ENCODE measurements around the gene TMEM270.
"Not testable (repeated sequence)": the region's sequence is repeated elsewhere in the genome, so short reads cannot be mapped to it uniquely, and the experiment has no call there.

The TMEM270 gene, protein sequence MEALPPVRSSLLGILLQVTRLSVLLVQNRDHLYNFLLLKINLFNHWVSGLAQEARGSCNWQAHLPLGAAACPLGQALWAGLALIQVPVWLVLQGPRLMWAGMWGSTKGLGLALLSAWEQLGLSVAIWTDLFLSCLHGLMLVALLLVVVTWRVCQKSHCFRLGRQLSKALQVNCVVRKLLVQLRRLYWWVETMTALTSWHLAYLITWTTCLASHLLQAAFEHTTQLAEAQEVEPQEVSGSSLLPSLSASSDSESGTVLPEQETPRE

DNA sequence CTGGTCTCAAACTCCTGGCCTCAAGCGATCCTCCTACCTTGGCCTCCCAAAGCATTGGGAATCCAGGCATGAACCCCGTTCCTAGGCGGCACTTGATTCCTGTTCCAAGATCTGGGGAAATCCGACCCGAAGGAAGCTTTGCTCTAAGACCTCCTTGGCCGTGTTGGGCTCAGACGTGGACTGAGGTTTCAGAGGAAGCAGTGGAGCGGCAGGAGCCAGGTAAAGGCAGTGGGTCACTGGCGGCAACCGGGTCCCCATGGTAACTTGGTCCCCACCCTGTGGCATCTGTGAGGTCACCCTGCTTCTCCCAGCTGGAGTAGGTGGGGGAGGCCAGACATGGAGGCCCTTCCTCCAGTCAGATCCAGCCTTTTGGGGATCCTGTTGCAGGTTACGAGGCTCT lies at the start of gene TMEM270:
TSS of gene TMEM270 (plus strand) at position 301 of the 400 bp plus-strand sequence. CDS start at position 337, 36 bp downstream.
- no peak for DNase-seq (ENCODE audit: low read depth in 4 of 4, low spot score in 1 of 4)

DNA sequence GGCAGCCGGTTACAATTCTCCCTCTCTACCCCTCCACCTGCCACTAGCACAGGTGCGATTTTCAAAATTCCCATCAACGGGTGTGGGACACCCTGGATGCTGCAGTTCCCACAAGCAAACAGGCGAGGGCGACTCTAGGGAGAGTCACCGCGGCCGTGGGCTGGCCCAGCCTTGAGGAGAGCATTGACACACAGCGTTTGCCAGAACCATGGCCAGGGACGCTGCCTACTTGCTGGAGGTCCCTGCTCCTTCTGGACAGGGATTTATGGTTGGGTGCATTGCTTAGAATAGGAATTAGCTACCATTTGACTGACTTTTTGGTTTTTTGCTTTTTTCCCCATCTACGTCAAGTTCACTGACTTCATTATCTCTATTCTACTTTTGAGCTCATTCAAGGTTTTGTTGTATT lies 49.2 kb upstream of the TMEM270 start:
- peak; percentile 11 to 38 (median 27) for DNase-seq (ENCODE audit: low read depth in 4 of 4, low spot score in 1 of 4)

DNA sequence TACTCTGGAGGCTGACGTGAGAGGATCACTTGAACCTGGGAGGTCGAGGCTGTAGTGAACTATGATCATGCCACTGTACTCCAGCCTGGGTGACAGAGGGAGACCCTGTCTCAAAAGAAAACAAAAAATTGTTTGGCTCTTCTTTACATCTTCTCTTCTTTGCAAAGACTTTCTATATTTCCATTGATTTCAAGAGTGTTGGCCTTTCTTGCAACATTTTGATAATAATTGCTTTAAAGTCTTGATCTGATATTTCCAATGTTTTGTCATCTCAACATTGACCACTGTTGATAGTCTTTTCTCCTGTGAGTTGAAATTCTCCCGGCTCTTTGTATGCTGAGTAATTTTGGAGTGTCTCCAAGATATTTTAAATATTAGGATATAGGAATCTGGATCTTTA lies 48.0 kb upstream of the TMEM270 start:
- no peak for DNase-seq (ENCODE audit: low read depth in 4 of 4, low spot score in 1 of 4)

DNA sequence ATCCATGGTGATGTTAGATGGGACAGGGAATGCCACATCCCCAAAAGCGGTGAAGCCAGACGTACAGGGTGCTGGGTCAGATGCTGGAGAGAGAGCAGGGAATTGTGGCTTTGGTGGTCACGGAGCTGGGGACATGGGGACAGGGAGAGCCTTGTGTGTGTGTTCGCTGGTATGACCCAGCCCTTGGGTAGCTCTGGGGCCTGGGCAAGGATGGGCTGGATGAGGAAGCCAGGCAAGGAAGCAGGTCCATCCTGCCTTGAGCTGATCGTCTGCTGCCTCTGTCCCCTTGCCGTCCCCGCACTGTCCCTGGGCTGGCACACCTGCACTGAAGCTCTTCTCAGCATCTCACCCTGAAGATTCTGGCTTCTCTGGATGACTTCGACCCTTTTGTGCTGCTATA lies 45.5 kb upstream of the TMEM270 start:
- no peak for DNase-seq (ENCODE audit: low read depth in 4 of 4, low spot score in 1 of 4)

DNA sequence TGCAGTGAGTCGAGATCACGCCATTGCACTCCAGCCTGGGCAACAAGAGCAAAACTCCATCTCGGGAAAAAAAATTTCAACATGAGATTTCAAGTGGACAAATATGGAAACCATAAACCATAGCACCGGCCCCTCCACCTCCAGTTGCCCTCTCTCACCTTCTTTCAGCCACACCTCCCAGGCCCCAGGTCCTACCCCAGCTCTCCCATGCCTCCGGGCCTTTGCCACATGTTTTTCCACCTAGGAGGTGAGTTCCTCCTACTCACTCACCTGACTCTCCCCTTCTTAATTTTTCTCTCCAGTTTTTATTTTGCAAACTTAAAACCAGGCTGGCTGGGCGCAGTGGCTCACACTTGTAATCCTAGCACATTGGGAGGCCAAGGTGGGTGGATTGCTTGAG lies 43.8 kb upstream of the TMEM270 start:
- no peak for DNase-seq (ENCODE audit: low read depth in 4 of 4, low spot score in 1 of 4)

DNA sequence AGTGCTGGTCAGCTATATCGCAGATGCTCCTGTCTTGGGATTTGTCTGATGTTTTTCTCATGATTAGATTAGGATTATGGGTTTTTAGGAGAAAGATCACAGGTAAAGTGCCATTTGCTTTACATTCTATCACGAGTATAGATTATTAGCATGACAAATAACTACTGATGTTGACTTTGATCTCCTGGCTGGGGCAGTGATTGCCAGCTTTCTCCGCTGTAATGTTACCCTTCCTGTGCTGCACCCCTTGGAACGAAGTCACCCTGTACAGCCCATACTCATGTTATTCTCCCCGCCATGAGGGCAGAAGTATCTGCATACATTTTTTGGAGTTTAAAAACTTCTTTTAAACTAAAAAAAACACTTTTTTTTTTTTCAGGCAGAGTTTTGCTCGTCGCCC lies 40.9 kb upstream of the TMEM270 start:
- DNase-seq (ENCODE audit: low read depth in 4 of 4, low spot score in 1 of 4) = no peak

DNA sequence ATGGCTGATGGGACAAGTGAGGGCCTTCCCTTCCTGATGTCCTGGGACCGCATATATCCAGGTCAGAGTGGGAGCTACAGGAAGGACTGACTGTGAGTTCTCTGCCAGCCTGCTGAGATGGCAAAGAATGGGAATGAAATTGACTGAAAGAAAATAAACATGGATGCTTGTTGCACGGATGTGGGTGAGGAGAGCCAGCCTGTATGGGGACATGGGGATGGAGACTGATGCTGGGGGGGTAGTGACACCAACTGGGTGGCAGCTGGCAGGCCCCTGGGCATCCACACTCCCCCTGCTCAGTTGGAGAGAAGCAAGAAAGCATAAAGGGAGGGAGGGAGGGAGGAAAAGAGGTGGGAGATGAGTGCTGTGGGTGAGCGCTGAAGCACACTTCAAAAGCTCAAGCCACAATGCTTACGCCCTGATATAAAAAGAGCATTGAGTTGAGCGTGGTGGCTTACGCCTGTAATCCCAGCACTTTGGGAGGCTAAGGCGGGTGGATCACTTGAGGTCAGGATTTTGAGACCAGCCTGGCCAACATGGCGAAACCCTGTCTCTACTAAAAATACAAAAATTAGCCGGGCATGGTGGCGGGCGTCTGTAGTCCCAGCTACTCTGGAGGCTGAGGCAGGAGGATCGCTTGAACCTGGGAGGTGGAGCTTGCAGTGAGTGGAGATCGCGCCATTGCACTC lies 39.2 kb upstream of the TMEM270 start:
- not testable (repeated sequence) for DNase-seq (ENCODE audit: low read depth in 4 of 4, low spot score in 1 of 4)

DNA sequence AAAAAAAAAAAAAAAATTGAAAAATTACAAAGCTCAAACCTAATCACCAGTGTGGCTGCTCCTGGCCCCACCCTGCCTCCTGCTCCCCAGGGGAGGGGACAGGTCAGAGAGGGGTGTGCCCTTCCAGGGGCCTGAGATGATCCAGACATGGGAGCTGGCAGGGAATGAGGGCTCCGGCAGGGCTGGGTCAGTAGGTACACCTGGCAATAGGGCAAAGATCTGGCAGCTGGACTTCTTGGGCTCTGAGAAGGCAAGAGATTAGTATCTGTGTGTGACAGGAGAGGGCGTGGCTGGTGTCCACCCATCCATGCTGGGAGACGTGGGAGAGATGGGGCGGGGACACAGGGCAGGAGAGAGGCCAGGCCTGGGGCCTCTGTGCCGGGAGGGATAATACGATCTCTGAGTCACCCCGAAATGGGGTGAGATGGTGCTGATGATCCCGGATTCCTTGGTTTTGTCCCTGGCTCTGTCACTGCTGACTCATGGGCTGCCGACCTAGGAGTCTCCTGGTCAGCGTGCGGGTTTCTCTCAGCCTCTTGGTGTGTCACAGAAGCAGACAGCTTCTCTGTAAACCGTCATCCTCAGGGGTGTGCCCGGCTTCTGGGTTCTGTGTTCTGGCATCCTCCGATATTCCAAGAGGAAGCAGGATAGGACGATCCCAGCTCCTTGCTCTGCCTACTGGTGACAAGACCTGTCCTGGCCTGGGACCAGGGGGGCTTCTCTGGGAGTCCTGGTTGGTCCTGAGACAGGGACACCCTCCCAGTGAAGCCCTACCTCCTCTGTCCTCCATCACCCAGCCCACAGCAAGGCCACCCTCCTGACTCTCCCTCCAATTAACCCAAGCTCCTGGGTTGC lies 38.4 kb upstream of the TMEM270 start:
- DNase-seq (ENCODE audit: low read depth in 4 of 4, low spot score in 1 of 4) = no peak

DNA sequence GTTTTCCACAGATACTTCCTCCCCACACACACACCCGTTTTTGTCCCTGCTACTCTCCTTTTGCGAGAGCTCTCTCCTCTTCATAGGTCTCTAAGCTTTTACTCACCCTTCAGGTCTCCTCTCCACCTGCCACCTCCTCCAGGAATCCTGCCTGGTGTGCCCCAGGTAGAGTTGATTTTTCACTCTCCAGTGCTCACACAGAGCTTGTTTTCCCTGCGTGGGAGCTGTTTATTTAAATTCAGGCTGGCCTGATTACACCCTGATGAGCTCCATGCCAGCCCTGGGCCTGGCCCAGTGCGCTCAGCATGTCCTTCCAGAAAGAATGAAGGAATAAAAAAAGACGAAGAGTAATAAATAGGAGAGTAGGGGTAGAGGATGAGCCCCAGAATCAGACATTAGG lies 37.7 kb upstream of the TMEM270 start:
- no peak for DNase-seq (ENCODE audit: low read depth in 4 of 4, low spot score in 1 of 4)

DNA sequence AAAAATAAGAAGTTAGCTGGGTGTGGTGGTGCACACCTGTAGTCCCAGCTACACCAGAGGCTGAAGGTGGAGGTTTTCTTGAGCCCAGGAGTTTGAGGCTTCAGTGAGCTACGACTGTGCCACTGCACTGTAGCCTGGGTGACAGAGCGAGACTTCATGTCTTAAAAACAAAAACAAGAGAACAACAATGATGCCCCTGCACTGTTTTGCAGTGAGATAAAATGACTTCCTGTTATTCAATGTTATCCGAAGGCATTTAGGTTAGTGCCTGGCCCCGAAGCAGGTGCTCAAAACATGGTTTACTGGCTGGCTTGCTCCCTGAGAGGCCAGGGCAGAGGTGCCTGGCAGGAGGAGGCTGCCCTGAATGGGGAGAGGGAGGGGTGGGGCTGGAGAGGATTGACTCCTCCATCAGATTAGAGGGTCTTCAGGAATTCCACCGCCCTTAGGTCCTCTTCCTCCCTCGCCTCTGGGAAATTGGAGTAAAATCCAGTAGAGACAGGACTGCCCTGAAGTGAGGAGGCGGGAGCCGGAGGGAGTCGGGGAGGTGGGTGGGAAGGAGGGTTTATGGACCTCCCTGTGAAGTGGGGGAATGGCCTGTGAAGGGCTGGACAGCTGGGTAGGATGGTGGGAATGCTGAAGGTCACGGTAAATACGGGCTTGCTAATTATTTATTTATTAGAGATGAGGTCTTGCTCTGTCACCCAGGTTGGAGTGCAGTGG lies 36.9 kb upstream of the TMEM270 start:
- DNase-seq (ENCODE audit: low read depth in 4 of 4, low spot score in 1 of 4) = no peak

DNA sequence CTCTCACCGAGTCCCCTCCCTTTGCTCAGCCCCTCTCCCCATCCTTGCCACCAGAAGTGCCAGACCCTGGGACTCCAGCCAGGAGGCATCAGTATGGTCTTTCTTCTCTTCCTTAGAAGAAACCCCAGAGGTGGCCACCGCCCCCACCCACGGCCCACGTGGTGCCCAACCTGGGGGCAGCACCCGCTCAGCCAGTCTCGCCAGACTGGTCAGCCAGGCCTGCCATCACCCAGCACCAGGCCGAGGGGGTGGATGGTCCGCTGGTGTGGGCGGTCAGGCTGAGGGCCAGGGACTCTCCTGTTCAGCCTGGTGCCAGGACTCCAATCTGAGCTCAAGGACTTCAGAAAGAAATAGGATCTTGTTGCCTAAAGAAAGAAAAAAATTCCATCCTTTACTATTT lies 36.0 kb upstream of the TMEM270 start:
- no peak for DNase-seq (ENCODE audit: low read depth in 4 of 4, low spot score in 1 of 4)

DNA sequence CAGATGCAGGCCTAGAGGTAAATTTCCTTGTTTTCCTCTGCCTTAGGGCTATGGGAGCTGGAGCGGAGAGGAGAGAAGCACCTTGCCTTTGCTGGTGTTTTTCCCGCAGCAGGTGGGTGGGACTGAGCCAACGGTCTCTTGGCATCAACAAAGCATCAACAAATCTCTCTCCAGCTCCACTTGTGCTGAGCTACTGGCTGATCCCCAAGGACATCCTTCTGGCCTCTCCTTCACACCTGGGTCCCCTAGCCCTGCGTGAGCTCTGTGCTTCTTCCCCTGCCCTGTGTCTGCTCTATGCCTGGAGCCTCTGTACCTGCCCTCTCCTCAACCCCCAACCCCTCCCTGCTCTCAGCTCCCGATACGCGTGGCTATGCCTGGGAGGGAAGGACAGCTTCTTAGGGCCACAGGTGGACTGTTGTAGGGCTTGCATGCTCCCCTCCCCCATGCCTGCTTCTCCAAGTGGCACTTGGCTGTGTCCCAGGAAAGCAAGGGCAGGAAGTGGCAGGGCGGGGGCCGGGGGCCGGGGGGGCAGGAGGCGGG lies 33.3 kb upstream of the TMEM270 start:
- no peak for DNase-seq (ENCODE audit: low read depth in 4 of 4, low spot score in 1 of 4)

DNA sequence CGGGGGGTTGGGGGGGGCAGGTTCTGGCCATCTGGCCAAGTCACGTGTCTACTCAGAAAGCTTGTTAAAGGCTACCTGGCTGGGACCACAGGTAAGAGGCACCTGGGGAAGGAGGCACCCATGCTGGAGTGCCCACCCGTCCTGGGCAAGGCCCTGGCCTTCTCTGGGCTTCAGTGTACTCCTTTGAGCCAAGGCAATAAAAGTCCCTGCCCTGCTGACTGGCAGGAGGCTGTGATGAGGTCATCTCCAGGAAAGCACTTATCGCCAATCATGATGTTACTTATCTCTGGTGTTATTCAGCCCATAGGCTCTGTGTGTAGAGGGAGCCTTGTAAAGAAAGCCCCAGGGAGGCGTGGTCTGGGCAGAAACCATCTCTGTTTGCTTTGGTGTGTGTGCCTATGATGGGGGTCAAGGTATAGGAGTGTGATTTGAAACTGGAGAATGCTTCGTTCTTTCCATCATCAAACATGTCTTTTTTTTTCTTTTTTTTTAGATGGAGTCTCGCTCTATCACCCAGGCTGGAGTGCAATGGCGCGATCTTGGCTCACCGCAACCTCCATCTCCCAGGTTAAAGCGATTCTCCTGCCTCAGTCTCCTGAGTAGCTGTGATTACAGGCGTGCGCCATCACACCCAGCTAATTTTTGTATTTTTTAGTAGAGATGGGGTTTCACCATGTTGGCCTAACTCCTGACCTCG lies 32.7 kb upstream of the TMEM270 start:
- DNase-seq (ENCODE audit: low read depth in 4 of 4, low spot score in 1 of 4) = no peak

DNA sequence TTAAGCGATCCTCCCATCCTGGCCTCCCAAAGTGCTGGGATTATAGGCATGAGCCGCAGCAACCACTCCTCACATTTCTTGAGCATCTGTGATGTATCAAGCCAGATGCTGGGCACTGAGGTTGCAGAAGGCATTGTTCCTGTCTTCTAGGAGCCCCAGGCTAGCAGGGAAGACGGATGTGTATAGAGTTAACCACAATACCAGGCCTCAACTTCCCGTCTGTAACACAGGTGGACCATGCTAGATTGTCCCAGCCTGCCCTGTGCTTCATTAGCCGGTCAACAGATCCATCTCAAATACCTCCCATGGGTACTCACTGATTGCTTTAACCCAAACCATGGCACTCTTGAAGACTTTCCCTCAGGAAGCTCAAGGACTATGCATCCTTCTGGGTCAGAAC lies 32.0 kb upstream of the TMEM270 start:
- no peak for DNase-seq (ENCODE audit: low read depth in 4 of 4, low spot score in 1 of 4)

DNA sequence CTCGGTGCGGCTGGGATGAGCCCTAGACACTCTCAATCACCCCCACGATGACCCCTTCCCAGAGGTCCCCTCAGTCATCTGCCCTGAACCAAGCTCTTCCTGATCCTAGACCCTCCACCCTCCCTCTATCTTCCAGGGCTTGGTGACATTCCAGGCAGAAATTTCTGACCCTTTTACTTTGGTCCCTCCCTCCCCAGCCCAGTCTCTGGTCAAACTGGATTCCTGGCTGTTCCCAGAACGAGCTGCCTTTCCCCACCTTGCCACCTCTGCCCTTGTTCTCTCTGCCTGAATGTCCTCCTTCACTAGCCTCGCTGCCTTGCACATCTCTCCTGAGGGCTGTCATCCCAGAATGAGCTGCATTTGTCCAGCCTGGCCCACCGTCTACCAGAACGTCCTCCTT lies 31.5 kb upstream of the TMEM270 start:
- no peak for DNase-seq (ENCODE audit: low read depth in 4 of 4, low spot score in 1 of 4)

DNA sequence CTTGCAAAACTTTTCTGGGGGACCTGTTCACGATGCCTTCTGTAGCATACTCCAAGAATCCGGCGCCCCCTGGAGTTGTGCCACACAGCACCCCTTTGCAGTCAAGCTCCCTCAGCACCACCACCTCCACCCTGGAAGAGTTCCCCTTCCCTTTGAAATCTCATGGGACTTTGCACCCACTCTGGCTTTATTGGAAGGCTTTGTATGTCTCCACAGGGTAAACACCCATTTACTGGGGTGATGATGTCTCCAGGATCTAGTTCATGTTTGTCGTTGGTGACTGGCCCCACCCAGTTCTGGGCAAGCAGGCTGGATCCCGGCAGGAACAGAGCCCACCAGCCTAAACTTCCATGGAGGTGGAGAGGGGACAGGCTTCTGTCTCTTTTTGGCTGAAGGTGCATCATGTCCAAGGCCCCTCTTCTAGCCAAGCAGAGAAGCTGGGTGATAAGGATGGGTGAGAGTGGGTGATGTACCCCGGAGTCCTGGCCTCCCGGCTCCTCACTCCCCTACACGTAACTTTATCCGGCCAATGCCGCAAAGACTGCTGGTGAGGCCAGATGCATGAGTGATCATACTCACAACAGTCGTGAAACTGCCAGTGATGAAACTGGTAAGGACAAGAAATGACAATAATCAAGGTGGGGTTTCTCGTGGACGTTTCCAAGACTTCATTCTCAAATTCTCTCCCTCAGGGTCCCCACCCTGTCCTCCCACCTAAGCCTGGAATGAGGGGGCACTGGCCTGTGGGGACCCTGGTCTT lies 30.9 kb upstream of the TMEM270 start:
- no peak for DNase-seq (ENCODE audit: low read depth in 4 of 4, low spot score in 1 of 4)

DNA sequence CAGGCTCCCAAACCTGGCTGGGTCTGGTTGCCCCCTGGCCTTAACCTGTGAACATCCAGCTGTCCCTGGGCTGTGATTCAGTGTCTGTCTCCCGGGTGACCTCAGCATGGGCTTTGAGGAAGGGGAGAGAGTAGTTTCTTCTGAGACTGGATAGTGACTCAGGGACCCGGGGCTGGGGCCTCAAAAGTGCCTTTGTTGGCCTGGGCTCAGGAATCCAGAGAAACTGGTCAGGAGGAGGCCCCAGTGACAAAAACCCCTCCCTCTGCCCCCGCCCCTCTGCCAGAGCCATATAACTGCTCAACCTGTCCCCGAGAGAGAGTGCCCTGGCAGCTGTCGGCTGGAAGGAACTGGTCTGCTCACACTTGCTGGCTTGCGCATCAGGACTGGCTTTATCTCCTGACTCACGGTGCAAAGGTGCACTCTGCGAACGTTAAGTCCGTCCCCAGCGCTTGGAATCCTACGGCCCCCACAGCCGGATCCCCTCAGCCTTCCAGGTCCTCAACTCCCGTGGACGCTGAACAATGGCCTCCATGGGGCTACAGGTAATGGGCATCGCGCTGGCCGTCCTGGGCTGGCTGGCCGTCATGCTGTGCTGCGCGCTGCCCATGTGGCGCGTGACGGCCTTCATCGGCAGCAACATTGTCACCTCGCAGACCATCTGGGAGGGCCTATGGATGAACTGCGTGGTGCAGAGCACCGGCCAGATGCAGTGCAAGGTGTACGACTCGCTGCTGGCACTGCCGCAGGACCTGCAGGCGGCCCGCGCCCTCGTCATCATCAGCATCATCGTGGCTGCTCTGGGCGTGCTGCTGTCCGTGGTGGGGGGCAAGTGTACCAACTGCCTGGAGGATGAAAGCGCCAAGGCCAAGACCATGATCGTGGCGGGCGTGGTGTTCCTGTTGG lies 30.0 kb upstream of the TMEM270 start, which contains the start of gene CLDN4:
TSS of gene CLDN4 (plus strand) at position 316 of the 903 bp plus-strand sequence. CDS start at position 522, 206 bp downstream.
- no peak for DNase-seq (ENCODE audit: low read depth in 4 of 4, low spot score in 1 of 4)

DNA sequence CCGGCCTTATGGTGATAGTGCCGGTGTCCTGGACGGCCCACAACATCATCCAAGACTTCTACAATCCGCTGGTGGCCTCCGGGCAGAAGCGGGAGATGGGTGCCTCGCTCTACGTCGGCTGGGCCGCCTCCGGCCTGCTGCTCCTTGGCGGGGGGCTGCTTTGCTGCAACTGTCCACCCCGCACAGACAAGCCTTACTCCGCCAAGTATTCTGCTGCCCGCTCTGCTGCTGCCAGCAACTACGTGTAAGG lies 29.4 kb upstream of the TMEM270 start:
- DNase-seq (ENCODE audit: low read depth in 4 of 4, low spot score in 1 of 4) = no peak
